GM10266 (cell line): ENCODE results near the gene STXBP3.

ENCODE experiments used
- DNase-seq: peaks from one replicate; pipeline ENCODE4 v3.0.0; 2012; ENCODE audit errors: extremely low spot score
- TF ChIP-seq, protein P1 (sequence below): IDR thresholded peaks from 2 replicates; pipeline ENCODE4 v1.5.1; 2012; ENCODE audit warnings: mild to moderate bottlenecking, low read depth; ENCODE audit not compliant: control insufficient read depth, insufficient read depth; ENCODE audit errors: missing control alignments

Gene STXBP3

DNA sequence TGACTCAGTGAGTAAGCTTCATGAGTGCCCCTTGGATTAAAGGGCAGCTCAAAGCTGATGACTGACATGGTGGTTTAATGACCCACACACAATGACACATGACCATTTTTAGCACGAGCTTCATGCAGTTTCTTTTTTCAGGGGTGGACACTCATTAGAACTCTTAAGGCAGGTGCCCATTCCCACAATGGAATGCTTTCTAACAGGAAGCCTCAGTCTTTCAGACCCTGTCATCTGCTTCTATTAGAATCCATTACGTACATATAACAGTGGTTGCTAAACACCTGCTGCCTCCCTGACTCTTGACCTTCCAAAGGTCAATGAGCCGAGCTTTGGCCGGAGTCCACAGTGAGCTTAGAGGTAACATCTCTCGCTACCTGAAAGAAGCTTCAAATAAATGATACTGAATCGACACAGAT, 83.0 kb downstream of the STXBP3 start:
- DNase-seq, result no peak
- TF ChIP-seq, protein P1, sequence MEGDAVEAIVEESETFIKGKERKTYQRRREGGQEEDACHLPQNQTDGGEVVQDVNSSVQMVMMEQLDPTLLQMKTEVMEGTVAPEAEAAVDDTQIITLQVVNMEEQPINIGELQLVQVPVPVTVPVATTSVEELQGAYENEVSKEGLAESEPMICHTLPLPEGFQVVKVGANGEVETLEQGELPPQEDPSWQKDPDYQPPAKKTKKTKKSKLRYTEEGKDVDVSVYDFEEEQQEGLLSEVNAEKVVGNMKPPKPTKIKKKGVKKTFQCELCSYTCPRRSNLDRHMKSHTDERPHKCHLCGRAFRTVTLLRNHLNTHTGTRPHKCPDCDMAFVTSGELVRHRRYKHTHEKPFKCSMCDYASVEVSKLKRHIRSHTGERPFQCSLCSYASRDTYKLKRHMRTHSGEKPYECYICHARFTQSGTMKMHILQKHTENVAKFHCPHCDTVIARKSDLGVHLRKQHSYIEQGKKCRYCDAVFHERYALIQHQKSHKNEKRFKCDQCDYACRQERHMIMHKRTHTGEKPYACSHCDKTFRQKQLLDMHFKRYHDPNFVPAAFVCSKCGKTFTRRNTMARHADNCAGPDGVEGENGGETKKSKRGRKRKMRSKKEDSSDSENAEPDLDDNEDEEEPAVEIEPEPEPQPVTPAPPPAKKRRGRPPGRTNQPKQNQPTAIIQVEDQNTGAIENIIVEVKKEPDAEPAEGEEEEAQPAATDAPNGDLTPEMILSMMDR, result no peak

DNA sequence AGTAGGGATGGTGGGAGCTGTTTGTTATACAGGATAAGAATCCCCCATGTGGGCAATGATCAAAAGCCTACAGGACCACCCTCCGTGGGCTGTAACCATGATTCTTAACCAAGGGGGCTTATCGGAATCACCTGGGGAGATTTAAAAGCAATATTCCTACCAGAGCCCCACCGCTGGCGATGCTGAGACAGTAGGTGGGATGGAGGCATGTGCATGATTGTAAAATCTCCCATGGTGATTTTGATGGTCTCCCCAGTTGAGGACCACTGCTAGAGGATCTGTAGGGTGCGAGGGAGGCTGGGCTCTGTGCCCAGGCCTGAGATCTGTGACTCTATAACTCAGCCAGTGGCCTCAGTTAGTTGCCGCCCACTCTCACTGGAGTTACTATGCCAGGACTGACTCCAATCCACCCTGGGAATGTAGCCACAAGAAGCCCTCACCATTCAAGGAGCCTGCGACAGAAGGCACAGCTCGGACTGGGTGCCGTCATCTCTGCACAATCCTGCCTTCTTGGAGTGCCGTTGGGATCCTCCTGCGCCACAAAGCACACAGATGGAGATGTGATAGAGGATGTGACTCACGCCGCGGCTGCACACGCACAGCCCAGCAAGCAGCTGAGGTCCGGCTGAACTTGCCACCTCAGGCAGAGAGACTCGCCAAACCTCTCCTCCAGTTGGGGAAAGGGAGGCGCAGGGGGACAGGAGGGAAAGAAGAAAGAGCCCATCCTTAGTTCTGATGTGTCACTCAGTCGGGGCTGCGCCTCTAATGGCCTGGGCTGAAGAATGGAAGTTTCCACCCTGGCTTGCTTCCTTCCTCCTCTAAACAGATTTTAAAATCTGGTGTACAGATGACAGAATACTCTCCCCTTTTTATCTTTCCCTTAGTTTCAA, 83.9 kb downstream of the STXBP3 start:
- DNase-seq, result no peak
- TF ChIP-seq, protein P1, result no peak

DNA sequence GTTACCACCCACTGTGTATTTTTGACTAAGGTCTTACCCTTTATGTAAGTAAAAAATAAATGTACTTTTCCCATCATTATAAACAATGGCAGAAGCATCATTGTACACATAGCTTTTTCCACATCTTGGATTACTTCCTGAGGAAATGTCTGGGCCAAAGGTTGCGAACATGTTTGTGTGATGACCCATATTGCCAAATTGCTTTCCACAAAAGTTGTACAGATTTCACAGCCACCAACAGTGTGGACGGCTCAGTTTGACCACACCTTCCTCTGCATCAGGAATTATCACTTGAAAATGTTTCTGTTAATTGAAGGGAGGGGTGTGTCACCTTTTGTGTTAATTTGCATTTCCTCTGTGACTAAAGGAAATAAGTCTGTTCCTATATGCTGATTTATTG, 84.8 kb downstream of the STXBP3 start:
- DNase-seq, result no peak
- TF ChIP-seq, protein P1, result no peak

DNA sequence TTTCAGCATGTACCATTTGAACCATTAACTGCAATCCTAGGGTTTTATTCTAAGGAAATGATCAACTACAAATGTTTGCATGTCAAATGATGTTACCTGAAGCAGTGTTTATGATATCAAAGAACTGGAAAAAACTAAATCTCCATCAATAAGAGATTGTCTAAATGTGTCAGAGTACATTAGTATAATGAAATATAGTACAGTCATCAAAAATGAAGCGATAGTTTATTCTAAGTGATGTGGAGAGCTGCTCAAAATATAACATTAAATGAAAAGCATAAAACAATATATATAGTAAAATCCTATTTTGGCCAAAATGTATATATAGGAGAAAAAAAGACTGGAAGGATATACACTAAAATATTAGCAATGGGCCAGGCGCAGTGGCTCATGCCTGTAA, 86.5 kb downstream of the STXBP3 start:
- TF ChIP-seq, protein P1, result no peak
- no peak for DNase-seq

DNA sequence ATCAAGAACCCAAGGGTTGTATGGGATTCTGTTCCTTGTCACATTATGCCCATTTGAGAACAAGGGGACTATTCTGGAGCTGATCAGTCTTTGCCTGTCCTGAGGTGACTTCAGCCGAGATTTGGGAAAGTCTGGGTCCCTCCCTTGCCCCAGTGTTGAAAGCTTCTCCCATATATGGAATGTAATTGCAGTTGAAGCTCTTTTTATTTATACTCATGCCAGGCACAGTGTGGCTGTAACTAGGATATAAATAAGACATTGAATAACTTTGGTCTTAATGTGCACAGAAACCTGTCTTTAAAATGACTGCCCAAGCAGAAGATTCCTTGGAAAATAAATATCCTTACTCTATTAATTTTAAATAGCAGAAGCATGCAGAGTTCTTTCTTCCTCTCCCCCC, 95.2 kb downstream of the STXBP3 start:
- no peak for DNase-seq

GRCh38 chr1:108842525-108843181, 96.2 kb downstream of the STXBP3 start:
- DNase-seq, result no peak
- TF ChIP-seq, protein P1, result no peak

More for the DNA sequence above, 95.2 kb downstream of the STXBP3 start:
- TF ChIP-seq, protein P1, result no peak
